HG03060 (cell line): Measurements from ENCODE around the gene DHRS3.
"Not testable (repeated sequence)": the region's sequence is repeated elsewhere in the genome, so short reads cannot be mapped to it uniquely, and the experiment has no call there.

ENCODE experiments used
- ATAC-seq: cut with Tn5 transposase; IDR thresholded peaks from one replicate; pipeline ENCODE4 v1.9.1; 2021; ENCODE audit warnings: low read depth, moderate number of reproducible peaks; ENCODE audit not compliant: unreplicated experiment

The DHRS3 gene

DNA sequence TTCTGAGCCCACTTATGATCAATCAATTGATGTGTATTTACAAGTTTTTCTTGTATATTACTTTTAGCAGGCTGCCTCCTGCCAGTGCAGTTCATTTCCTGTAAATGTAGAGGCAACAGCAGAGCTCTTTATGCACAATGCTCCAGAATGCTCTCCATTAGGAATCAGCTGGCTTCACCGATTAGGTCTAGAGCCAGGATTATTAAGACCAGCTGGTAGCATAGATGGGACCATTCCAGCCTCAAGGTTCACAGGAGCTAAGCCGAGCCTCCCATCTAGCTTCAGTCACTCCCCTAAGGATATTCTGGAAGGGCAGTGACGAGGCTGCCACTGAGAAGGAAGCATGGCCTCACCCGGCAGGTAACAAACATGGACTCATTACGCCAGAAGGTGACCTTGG is 36.8 kb downstream of the DHRS3 start:
- no peak for ATAC-seq

DNA sequence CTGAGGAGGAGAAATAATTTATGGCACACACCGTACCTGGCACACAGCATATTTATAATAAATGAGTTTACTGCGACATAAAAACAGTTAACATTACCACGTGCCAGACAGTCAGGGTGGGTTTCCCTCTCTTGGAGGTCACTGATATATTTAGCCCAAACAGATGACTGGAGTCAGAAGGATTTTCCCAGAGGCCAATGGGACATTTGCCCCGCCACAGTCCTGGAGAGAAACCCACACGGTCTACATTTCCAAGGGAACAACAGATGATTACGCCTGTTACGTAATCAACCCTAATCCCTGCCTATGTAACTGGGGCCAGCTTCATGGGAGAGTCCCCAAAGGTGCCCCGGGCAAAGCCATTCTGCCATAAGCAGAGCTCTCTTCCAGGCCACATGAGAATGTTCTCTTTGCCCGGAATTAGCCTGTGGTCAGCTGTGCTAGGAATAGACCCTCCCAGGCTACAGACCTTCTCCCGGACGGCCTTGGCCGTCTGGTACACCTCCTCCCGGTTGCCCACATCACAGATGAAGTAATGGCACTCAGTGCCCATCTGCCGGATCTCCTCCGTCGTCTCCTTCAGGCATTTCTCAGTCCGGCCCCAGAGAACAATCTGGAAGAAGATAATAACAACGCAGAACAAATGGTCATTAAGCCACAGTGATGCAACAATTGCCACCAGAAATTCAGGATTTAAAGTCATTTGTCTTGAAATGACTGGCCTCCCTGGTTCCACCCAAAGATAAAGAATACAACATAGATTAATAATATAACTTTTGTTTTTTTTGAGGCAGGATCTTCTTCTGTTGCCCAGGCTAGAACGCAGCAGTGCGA is 37.7 kb downstream of the DHRS3 start:
- no peak for ATAC-seq

DNA sequence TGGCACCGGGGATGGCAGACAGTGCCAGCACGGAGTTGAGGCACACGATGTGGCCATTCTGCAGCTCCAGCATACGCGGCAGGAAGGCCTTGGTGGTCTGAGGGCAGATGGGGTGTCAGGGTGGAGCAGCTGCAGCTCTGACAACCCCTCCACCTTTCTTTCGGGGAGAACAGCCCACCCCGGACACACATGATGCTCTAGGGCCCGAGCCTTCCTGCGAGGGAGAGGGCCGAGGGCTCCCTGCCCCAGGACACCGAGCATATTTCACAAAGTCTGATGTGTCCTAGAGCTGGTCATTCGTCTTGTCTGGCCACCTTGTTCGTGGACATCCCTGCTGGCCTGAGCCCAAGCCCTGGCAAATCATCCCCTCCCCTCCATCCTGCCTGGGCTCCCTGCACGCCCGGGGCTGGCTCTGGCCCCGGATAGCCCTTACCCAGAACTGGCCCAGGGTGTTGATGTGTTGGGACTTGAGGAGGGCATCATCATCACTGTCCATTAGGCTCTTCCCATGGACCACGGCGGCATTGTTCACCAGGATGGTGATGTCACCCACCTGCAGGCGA is 39.1 kb downstream of the DHRS3 start:
- ATAC-seq, result no peak

DNA sequence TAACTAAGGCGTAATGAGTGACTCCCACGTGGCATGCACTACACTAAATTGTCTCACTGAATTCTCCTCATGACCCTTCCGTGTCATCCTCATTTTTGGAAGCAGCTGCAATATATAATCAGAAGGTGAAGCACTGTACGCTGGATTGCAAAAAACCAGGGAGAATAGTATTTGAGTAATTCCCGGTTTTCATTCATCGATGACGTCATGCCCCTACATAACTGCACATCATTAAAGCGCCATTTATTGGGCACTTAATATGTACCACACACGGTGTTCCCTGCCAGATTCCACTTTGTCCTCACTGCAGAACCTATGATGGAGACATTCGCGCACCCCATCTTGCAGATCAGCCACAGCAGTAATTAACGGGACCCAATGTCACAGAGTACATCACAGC is 41.0 kb downstream of the DHRS3 start:
- ATAC-seq, result no peak

DNA sequence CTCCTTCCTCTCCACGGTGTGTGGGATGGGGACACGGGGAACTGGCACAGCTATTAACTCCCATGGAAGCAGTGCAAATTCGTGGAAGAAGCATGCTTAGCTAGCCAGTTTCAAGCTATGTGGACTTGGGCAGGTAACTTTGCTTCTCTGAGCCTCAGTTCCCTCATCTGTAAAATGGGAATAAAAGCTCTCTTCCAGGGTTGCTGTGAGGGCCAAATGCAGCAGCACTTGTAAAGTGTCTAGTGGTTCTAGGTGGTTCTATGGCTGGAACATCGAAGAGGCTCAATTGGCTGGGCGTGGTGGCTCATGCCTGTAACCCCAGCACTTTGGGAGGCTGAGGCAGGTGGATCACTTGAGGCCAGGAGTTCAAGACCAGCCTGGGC is 43.3 kb downstream of the DHRS3 start:
- no peak for ATAC-seq

DNA sequence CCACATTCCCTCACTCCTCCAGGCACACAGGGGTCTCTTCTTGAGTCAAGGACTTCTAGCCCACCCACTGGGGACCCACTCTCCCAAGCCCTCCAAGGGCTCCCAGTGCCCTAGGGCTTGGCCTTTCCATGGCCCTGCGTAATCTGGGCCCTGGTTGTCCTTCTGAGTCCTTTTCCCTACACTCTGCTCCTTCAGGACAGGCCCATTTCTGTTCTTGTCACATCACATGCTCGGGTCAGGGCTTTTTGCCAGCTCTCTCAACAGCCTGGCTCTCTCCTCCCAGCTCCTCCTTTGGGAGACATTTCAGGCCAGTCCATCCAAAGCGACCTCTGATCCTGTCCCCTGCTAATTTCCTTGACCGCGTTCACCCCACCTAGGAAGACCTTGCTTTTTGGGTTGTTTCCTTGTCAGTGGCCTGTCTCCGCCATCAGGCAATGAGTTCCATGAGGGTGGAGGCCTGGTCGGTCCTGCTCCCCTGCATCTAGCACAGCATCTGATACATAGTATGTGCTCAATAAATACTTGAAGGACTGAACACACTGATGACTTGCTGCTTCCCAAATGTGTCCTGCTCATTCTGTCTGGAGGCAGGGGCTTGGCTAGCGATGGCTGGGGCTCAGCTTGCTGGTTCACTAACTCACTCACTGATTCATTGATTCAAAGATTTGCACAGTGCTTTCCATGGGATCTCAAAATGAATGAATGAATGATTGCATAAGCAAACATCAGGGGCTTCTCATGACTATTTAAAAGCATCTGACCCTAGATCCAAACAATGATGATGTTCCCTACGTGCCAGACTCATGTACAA is 44.8 kb downstream of the DHRS3 start:
- no peak for ATAC-seq

DNA sequence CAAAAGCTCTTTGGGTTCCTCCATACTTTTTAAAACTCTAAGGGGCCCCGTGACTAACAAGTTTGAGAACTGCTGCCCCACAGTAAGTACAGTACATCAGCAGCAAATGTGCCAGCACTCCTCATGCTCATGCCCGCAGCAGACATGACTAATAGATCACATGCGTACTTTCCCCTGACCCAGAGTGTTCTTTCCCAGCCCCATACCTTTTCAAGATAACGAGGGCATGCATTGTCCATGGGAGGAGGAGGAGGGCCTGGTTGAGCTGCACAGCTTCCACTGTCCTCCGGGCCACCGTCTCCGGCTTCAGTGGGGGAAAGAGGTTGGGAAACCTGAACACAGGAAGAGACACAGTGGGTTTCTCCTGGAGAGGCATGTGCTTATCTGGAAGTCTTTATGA is 45.5 kb downstream of the DHRS3 start:
- no peak for ATAC-seq

DNA sequence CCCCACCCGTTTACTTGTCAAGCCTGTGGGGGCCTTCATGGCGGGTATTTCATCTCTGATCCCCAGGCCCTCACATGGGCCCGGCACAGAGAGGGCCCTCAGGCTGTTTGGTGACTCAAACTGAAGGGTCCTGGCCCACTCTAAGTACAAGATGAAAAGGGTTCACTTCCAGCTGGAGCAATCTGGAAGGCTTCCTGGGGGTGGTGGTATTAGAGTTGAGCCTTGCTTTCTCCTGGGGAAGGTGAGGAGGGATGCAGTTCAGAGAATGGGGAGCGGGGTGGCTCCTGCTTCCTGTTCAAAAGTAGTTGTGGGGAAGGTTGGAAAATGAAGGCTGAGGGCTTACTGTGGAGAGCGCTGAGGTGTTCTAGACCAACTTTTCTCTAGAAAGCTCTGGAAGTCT is 47.7 kb downstream of the DHRS3 start:
- no peak for ATAC-seq

DNA sequence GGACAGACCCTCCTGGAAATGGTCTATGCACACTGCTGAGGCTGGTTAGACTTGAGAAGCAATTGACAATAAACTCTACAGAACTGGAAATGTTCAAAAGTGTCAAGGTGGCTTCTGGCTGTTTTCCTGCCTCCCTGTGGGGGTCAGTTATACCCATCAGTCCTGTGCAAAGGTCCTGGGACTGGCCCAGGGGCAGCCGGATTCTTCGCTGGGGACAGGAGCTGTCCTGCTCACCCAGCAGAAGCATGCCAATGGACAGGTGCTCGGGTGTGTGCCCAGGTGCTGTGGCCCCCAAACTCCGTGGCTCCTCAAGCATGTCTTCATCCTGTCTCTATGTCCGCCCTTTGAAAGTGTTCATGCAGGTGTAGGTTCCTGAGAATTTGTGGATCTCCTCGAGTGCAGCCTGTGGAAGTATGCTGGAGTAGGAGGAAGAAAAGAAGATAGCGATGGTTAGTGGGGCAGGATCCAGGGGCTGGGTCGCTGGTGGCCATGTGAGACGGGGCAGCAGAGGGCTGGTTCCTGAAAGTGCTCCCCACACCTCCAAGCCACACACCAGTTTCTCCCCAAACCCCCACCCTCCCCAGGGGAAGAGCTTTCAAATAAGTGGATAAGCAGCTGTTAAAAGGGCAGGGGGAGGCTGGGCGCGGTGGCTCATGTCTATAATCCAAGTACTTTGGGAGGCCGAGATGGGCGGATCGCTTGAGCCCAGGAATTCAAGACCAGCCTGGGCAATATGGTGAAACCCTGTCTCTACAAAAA is 49.8 kb downstream of the DHRS3 start:
- no peak for ATAC-seq

DNA sequence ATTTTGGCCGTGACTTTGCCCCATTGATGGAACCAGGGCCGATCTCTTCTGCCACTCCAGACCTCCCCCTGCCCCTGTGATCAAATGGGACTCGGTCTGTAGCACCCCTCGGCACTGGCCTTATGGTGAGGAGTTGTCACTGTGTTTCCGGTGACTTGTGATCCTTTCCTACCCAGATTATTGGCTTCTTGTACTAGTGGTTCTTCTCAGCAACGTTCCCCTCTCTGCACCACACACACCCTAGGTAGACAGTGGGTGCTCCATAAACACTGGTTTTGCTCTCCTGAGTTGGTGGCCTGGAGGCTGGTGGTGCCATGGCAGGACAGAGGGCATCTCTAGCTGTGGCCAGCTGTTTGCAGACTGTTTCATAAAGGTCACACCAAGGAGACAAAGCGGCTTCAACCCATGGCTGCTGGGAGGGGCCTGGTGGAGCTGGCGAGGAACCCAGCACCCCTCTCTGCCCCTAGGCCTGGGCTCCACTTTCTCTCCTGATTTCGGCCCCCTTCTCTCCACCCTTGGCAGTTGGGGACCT is 50.7 kb downstream of the DHRS3 start:
- ATAC-seq, result no peak

DNA sequence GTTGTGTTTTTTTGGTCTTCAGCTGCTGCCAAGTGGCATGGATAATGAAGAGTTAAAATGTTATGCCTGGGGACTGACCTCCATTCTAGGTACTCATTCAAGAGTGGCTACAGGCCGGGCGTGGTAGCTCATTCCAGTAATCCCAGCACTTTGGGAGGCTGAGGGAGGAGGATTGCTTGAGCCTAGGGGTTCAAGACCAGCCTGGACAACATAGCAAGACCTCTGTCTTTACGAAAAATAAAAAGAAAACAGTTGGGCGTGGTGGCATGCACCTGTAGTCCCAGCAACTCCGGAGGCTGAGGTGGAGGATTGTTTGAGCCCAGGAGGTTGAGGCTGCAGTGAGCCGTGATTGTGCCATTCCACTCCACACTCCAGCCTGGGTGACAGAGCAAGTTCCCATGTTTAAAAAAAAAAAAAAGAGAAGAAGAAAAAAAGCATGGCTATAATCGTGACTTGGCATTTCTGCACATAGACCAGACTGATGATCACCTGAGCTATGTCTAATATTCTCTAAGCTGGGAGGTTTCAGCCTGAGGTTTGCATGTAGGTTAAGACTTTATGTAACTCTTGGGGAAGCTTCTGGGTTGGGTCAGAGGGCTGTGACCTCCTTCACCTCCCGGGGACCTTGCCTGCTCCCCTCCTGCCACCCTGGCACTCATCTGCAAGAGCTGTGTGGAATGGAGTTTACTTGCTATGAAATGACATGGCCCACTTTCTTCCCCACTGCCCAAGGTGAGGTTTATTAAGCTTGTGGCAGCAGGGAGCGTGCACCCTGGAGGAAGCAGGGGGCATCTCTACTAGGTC is 51.3 kb downstream of the DHRS3 start:
- ATAC-seq, result no peak

DNA sequence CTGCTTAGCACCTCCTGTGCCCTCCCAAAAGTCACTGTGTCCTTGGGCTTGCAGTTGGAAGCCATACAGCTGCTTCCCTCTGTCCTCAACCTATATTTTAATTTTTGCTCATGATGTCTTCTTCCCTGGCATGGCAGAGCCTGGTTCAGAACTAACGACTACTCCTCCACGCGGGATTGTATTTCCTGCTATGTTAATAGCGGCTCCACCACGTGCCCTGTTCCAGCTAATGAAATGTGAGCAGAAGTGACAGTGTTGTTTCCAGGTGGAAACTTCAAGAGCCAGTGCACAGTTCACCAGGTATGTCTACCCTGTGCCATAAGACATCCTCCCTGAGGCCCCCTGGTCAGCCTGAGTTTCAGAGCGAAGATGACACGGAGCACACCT is 52.1 kb downstream of the DHRS3 start:
- ATAC-seq, result no peak

DNA sequence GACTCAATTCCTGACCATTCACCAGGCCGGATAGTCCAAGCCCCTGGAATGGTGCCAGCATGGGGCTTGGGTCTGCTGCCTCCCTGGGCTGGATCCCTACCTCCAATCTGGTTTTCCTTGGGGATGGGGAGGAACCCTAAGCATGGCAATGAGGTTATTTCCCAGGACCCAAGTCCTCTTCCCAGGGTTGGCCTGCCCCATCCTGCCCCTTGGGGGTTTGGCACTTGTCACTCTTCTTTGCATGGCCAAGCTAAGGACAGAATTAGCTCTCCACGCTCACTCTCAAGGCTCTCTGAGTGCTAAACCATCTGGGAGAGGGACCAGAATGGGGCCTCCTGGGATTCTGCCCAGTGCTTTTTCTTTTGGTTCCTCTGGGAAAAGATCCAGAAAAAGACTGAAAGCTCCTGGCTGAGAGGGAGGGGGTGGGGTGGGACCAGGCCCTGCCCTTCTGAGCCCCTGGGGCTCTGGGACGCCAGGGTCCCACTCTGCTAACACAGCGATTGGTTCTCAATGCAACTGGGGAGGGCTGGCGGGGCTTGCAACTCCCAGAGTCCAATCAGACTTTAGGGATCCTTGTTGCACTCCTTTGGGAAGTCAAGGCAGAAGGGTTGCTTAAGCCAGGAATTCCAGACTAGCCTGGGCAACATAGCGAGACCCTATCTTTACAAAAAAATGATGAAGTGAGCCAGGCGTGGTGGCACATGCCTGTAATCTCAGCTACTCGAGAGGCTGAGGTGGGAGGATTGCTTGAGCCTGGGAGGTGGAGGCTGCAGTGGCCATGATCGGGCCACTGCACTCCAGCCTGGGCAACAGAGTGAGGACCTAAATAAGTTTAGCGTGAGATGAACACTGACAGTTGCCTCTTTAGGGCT is 52.7 kb downstream of the DHRS3 start:
- no peak for ATAC-seq

DNA sequence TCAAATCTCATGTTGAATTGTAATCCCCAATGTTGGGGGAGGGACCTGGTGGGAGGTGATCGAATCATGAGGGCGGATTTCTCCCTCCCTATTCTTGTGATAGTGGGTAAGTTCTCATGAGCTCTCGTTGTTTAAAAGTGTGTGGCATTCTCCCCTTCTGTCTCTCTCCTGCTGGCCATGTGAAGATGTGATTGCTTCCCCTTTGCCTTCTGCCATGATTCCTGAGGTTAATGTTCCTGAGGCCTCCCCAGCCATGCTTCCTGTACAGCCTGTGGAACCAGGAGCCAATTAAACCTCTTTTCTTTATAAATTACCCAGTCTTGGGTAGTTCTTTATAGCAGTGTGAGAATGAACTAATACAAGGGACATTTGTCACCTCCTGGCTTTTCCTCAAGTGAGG is 53.8 kb downstream of the DHRS3 start:
- not testable (repeated sequence) for ATAC-seq

DNA sequence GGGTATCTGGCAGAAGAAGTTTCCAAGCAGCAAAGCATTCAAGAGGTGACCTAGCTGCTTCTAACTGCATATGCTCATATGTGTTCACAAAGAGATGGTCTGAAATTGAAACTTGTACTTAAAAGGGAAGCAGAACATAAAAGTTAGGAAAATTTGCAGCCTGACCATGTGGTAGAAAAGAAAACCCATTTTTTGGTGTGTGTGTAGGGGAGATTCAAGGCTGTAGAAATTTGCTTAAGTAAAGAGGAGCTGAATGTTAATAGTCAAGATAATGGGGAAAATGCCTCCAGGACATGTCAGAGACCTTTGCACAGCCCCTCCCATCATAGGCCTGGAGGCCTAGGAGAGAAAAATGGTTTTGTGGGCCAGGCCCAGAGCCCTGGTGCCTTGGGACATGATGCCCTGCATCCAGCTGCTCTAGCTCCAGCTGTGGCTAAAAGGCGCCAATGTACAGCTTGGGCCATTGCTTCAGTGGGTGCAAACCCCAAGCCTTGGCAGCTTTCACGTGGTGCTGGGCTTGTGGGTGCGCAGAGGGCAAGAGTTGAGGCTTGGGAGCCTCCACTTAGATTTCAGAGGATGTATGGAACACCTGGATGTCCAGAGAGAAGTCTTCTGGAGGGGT is 54.9 kb downstream of the DHRS3 start:
- ATAC-seq, result no peak

DNA sequence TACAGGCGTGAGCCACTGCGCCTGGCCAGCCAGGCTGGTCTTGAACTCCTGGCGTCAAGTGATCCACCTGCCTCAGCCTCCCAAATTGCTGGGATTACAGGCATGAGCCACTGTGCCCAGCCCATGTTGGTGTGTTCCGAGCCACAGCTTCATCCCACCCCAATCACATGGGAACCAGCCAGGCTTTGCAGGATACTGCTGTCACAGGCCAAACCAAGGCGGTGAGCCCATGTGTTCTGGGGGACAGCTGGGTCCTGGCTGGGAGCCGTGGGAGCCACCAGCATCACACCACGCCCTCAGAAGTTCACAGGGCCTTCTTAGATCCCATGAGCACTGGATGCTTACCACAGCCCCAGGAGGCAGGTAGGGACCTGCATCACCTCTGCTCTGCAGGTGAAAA is 56.9 kb downstream of the DHRS3 start:
- ATAC-seq, result no peak

DNA sequence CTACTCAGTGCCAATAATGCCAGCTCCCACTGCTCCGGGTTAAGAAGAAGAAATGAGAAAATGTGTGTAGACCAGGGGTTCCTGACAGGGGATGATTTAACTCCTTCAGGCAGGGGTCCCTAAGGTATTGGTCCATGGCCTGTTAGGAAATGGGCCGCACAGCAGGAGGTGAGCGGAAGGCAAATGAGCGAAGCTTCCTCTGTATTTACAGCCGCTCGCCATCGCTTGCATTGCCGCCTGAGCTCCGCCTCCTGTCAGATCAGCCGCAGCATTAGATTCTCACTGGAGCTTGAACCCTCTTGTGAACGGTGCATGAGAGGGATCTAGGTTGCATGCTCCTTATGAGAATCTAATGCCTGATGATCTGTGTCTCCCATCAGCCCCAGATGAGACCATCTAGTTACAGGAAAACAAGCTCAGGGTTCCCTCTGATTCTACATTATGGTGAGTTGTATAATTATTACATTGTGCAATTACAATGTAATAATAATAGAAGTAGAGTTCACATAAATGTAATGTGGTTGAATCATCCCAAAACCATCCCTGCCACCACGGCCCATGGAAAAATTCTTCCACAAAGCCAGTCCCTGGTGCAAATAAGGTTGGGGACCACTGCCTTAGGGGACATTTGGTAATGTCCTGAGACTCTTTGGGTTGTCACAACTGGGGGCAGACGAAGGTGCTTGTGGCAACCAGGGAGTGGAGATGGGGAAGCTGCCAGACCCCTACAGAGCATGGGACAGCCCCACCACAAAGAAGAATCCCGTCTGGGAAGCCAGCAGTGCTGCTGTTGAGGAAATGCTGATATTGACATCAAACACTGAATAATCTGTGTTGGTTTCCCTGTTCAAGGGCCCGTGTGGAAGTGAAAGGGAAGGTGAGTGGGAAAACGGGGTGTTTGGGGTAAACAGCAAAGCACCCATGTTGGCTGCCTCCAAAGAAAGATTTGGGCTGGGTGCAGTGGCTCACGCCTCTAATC is 60.8 kb downstream of the DHRS3 start:
- ATAC-seq, result no peak
